Measurements from ENCODE around the gene DAPK1. TPM values are rescaled to one million over a fixed set of nuclear protein-coding genes. Genes with fewer than 3 reads are reported as not detected.

DAPK1 gene
- total and polyA plus RNA-seq, 9 donors = 14.9 to 24.3 (median 18.8) TPM

- Histone ChIP-seq H3K27me3 (ENCODE audit: control insufficient read depth, insufficient read depth, low read length) (no peaks in the 10 kb centered on the region), H3K36me3 (ENCODE audit: control insufficient read depth, insufficient read depth, low read length) (peaks cover 40% of the 10 kb centered on the region), H3K4me3 (ENCODE audit: low read length) (no peak overlapping the region), H3K9me3 (replicated peaks; ENCODE audit: control insufficient read depth, low read depth, low read length) (no peaks in the 10 kb centered on the region), H3K4me1 (ENCODE audit: control insufficient read depth, insufficient read depth, low read length) (no peaks in the 10 kb centered on the region), H3K27ac (ENCODE audit: low read length) (no peak overlapping the region)
- 86% methylated on average over 9 of the region's 10 CpGs for WGBS (ENCODE audit: insufficient coverage)
- DNase-seq = no peak
Observed at GRCh38 chr9:87651431-87651830, 153.8 kb downstream of the DAPK1 start.

GRCh38 chr9:87653941-87654340 is 156.3 kb downstream of the DAPK1 start:
- no peaks in the 10 kb centered on the region for H3K9me3 ChIP-seq (replicated peaks; ENCODE audit: control insufficient read depth, low read depth, low read length)
- H3K36me3 ChIP-seq (ENCODE audit: control insufficient read depth, insufficient read depth, low read length) = peaks cover 43% of the 10 kb centered on the region
- no peaks in the 10 kb centered on the region for H3K27me3 ChIP-seq (ENCODE audit: control insufficient read depth, insufficient read depth, low read length)
- peak; percentile 27 for DNase-seq
- no peaks in the 10 kb centered on the region for H3K4me1 ChIP-seq (ENCODE audit: control insufficient read depth, insufficient read depth, low read length)
- no CpG with 5 or more reads among the region's 3 CpGs for WGBS (ENCODE audit: insufficient coverage)
- H3K27ac ChIP-seq (ENCODE audit: low read length) = no peak overlapping the region
- no peak overlapping the region for H3K4me3 ChIP-seq (ENCODE audit: low read length)

GRCh38 chr9:87655731-87656130 is 158.1 kb downstream of the DAPK1 start:
- H3K27ac ChIP-seq (ENCODE audit: low read length) = no peak overlapping the region
- DNase-seq = no peak
- peaks cover 40% of the 10 kb centered on the region for H3K36me3 ChIP-seq (ENCODE audit: control insufficient read depth, insufficient read depth, low read length)
- no peaks in the 10 kb centered on the region for H3K4me1 ChIP-seq (ENCODE audit: control insufficient read depth, insufficient read depth, low read length)
- H3K27me3 ChIP-seq (ENCODE audit: control insufficient read depth, insufficient read depth, low read length) = no peaks in the 10 kb centered on the region
- WGBS (ENCODE audit: insufficient coverage) = 90% methylated on average over 8 of the region's 9 CpGs
- H3K4me3 ChIP-seq (ENCODE audit: low read length) = no peak overlapping the region
- no peaks in the 10 kb centered on the region for H3K9me3 ChIP-seq (replicated peaks; ENCODE audit: control insufficient read depth, low read depth, low read length)

GRCh38 chr9:87656485-87656884 is 158.8 kb downstream of the DAPK1 start:
- no peaks in the 10 kb centered on the region for H3K27me3 ChIP-seq (ENCODE audit: control insufficient read depth, insufficient read depth, low read length)
- WGBS (ENCODE audit: insufficient coverage) = 40% methylated on average over 5 of the region's 8 CpGs
- no peaks in the 10 kb centered on the region for H3K9me3 ChIP-seq (replicated peaks; ENCODE audit: control insufficient read depth, low read depth, low read length)
- H3K4me1 ChIP-seq (ENCODE audit: control insufficient read depth, insufficient read depth, low read length) = no peaks in the 10 kb centered on the region
- H3K36me3 ChIP-seq (ENCODE audit: control insufficient read depth, insufficient read depth, low read length) = peaks cover 34% of the 10 kb centered on the region
- no peak overlapping the region for H3K4me3 ChIP-seq (ENCODE audit: low read length)
- H3K27ac ChIP-seq (ENCODE audit: low read length) = no peak overlapping the region
- DNase-seq = peak; percentile 55

- Histone ChIP-seq H3K4me1 (ENCODE audit: control insufficient read depth, insufficient read depth, low read length) (no peaks in the 10 kb centered on the region), H3K27me3 (ENCODE audit: control insufficient read depth, insufficient read depth, low read length) (no peaks in the 10 kb centered on the region), H3K27ac (ENCODE audit: low read length) (no peak overlapping the region), H3K4me3 (ENCODE audit: low read length) (no peak overlapping the region), H3K9me3 (replicated peaks; ENCODE audit: control insufficient read depth, low read depth, low read length) (no peaks in the 10 kb centered on the region), H3K36me3 (ENCODE audit: control insufficient read depth, insufficient read depth, low read length) (peaks cover 33% of the 10 kb centered on the region)
- WGBS (ENCODE audit: insufficient coverage) = 50% methylated on average over 4 of the region's 6 CpGs
- DNase-seq = peak; percentile 37
Observed at GRCh38 chr9:87657190-87657589, 159.5 kb downstream of the DAPK1 start.

- H3K36me3 ChIP-seq (ENCODE audit: control insufficient read depth, insufficient read depth, low read length) = peaks cover 33% of the 10 kb centered on the region
- H3K9me3 ChIP-seq (replicated peaks; ENCODE audit: control insufficient read depth, low read depth, low read length) = no peaks in the 10 kb centered on the region
- no peaks in the 10 kb centered on the region for H3K27me3 ChIP-seq (ENCODE audit: control insufficient read depth, insufficient read depth, low read length)
- 91% methylated on average over 16 of the region's 16 CpGs for WGBS (ENCODE audit: insufficient coverage)
- no peak for DNase-seq
- H3K4me3 ChIP-seq (ENCODE audit: low read length) = no peak overlapping the region
- H3K27ac ChIP-seq (ENCODE audit: low read length) = no peak overlapping the region
- H3K4me1 ChIP-seq (ENCODE audit: control insufficient read depth, insufficient read depth, low read length) = no peaks in the 10 kb centered on the region
Observed at GRCh38 chr9:87657893-87658292, 160.2 kb downstream of the DAPK1 start.

GRCh38 chr9:87658511-87658910 is 160.8 kb downstream of the DAPK1 start:
- DNase-seq = no peak
- Histone ChIP-seq H3K36me3 (ENCODE audit: control insufficient read depth, insufficient read depth, low read length) (peaks cover 33% of the 10 kb centered on the region), H3K4me1 (ENCODE audit: control insufficient read depth, insufficient read depth, low read length) (no peaks in the 10 kb centered on the region), H3K27ac (ENCODE audit: low read length) (no peak overlapping the region), H3K27me3 (ENCODE audit: control insufficient read depth, insufficient read depth, low read length) (no peaks in the 10 kb centered on the region), H3K9me3 (replicated peaks; ENCODE audit: control insufficient read depth, low read depth, low read length) (no peaks in the 10 kb centered on the region), H3K4me3 (ENCODE audit: low read length) (no peak overlapping the region)
- 43% methylated on average over 1 of the region's 3 CpGs for WGBS (ENCODE audit: insufficient coverage)

- no peak for DNase-seq
- Histone ChIP-seq H3K4me1 (ENCODE audit: control insufficient read depth, insufficient read depth, low read length) (no peaks in the 10 kb centered on the region), H3K27me3 (ENCODE audit: control insufficient read depth, insufficient read depth, low read length) (no peaks in the 10 kb centered on the region), H3K4me3 (ENCODE audit: low read length) (no peak overlapping the region), H3K27ac (ENCODE audit: low read length) (no peak overlapping the region), H3K9me3 (replicated peaks; ENCODE audit: control insufficient read depth, low read depth, low read length) (no peaks in the 10 kb centered on the region), H3K36me3 (ENCODE audit: control insufficient read depth, insufficient read depth, low read length) (peaks cover 36% of the 10 kb centered on the region)
- WGBS (ENCODE audit: insufficient coverage) = 95% methylated on average over 37 of the region's 47 CpGs
Observed at GRCh38 chr9:87659534-87660419, 162.1 kb downstream of the DAPK1 start.

GRCh38 chr9:87661241-87661640 is 163.6 kb downstream of the DAPK1 start:
- Histone ChIP-seq H3K27ac (ENCODE audit: low read length) (no peak overlapping the region), H3K36me3 (ENCODE audit: control insufficient read depth, insufficient read depth, low read length) (peaks cover 38% of the 10 kb centered on the region), H3K4me3 (ENCODE audit: low read length) (no peak overlapping the region), H3K4me1 (ENCODE audit: control insufficient read depth, insufficient read depth, low read length) (no peaks in the 10 kb centered on the region), H3K9me3 (replicated peaks; ENCODE audit: control insufficient read depth, low read depth, low read length) (peaks cover 2% of the 10 kb centered on the region), H3K27me3 (ENCODE audit: control insufficient read depth, insufficient read depth, low read length) (no peaks in the 10 kb centered on the region)
- no peak for DNase-seq
- WGBS (ENCODE audit: insufficient coverage) = no CpG with 5 or more reads among the region's 1 CpG

- peak; percentile 51 for DNase-seq
- Histone ChIP-seq H3K27me3 (ENCODE audit: control insufficient read depth, insufficient read depth, low read length) (no peaks in the 10 kb centered on the region), H3K36me3 (ENCODE audit: control insufficient read depth, insufficient read depth, low read length) (peaks cover 38% of the 10 kb centered on the region), H3K27ac (ENCODE audit: low read length) (no peak overlapping the region), H3K9me3 (replicated peaks; ENCODE audit: control insufficient read depth, low read depth, low read length) (peaks cover 11% of the 10 kb centered on the region), H3K4me1 (ENCODE audit: control insufficient read depth, insufficient read depth, low read length) (no peaks in the 10 kb centered on the region), H3K4me3 (ENCODE audit: low read length) (no peak overlapping the region)
- WGBS (ENCODE audit: insufficient coverage) = 59% methylated on average over 8 of the region's 11 CpGs
Observed at GRCh38 chr9:87662808-87663528, 165.3 kb downstream of the DAPK1 start.

All from muscle of leg (tissue), 11 donors.